ENCODE measurements around the gene RANBP3L. TPM values are rescaled to one million over a fixed set of nuclear protein-coding genes. Genes with fewer than 3 reads are reported as not detected.

RANBP3L gene
- total RNA-seq, 4 donors from 2014 or later: 0.54 TPM; not detected in 3

GRCh38 chr5:36310138-36310537, 8.4 kb upstream of the RANBP3L start:
- Histone ChIP-seq H3K27ac (no peak overlapping the region), H3K9me3 (no peaks in the 10 kb centered on the region), H3K4me1 (no peaks in the 10 kb centered on the region), H3K27me3 (no peaks in the 10 kb centered on the region), H3K36me3 (no peaks in the 10 kb centered on the region), H3K4me3 (no peak overlapping the region)
- DNase-seq: no peak
- TF ChIP-seq CTCF (IDR thresholded peaks at IDR 0.05) (no peak), POLR2A (IDR thresholded peaks at IDR 0.05) (no peak)

- H3K9me3 ChIP-seq: no peaks in the 10 kb centered on the region
- no peaks in the 10 kb centered on the region for H3K36me3 ChIP-seq
- no peaks in the 10 kb centered on the region for H3K27me3 ChIP-seq
- peak in 1 of 3 donors; percentile 55 for DNase-seq
- no peak overlapping the region for H3K4me3 ChIP-seq
- TF ChIP-seq POLR2A (IDR thresholded peaks at IDR 0.05): no peak
- TF ChIP-seq CTCF (IDR thresholded peaks at IDR 0.05): peak in 4 of 6 experiments; percentile 34 to 56 (median 53)
- no peaks in the 10 kb centered on the region for H3K4me1 ChIP-seq
- H3K27ac ChIP-seq: no peak overlapping the region
These were observed 4.0 kb upstream of the RANBP3L start for GRCh38 chr5:36305571-36306326.

DNA sequence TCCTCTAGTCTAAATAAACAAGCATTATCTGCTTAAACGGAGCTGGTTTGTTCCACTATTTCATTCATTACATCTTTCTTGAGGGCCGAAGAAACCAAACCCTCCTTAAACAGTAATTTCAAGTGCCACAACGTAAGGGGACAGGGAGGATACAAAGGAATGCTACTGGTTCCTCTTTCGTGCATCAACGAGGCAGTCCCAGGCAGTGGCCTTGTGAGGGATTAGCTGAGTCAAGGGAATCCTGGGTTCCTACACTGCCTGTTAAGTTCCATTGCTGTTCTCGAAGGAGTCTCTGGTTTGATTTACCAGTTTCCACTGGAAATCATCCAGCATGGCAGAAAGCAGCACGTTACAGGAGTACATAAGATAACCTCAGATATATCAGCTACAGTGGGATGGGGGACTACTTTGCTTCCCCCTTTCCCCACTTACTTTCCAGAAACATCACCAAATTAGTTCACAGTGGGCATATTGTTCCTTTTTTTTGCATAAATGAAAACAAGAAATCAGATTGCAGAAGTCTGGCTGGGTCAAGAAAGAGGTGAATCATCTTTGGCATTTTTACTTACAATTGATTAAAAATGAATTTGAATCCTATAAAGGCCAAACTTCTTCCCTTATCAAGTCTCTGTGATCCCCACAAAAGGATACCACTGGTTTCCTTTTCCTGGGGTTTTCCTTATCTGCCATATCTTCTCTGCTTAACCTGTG, 2.5 kb upstream of the RANBP3L start:
- no peaks in the 10 kb centered on the region for H3K4me1 ChIP-seq
- H3K27ac ChIP-seq: no peak overlapping the region
- no peaks in the 10 kb centered on the region for H3K36me3 ChIP-seq
- H3K27me3 ChIP-seq: no peaks in the 10 kb centered on the region
- no peaks in the 10 kb centered on the region for H3K9me3 ChIP-seq
- no peak overlapping the region for H3K4me3 ChIP-seq
- TF ChIP-seq POLR2A (IDR thresholded peaks at IDR 0.05): no peak
- DNase-seq: no peak

DNA sequence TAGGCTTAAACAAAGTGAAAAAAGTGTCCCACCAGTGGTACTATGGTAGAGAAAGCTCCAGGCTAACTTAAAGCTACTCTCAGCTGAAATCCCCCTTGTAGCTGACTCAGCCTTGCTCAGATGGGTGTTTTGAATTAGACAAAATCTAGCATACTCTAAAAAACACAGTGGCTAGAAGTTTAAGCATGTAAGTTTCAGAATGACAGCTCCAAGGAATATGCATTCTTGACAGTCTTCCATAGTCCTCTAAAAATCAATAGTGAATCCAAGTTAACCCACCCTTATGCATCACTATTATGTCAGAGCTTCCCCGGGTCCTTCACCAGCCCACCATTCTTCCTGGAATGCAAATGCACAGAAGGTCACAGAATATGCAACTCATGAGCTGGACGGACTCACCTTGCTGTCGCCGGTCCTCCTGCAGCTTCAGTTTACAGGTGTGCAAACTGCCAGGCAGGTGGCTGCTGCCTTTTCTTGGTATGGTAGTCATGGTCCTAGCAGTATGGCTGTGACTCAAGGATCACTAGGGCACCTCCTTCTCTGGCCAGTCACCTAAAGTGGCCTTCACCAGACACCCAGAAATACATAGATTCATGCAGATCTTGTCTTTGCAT, 668 bp downstream of the RANBP3L start:
- Histone ChIP-seq H3K27me3 (no peaks in the 10 kb centered on the region), H3K36me3 (no peaks in the 10 kb centered on the region), H3K9me3 (no peaks in the 10 kb centered on the region), H3K4me3 (no peak overlapping the region), H3K27ac (peak overlapping the region in 2 of 4 donors; percentile 28 to 63), H3K4me1 (no peaks in the 10 kb centered on the region)
- no peak for DNase-seq
- TF ChIP-seq CTCF (IDR thresholded peaks at IDR 0.05) (no peak), POLR2A (IDR thresholded peaks at IDR 0.05) (no peak)

GRCh38 chr5:36300191-36300926, 1.3 kb downstream of the RANBP3L start:
- no peaks in the 10 kb centered on the region for H3K9me3 ChIP-seq
- peak overlapping the region in 1 of 4 donors; percentile 63 for H3K27ac ChIP-seq
- H3K27me3 ChIP-seq: no peaks in the 10 kb centered on the region
- H3K4me1 ChIP-seq: no peaks in the 10 kb centered on the region
- no peak for DNase-seq
- H3K4me3 ChIP-seq: no peak overlapping the region
- H3K36me3 ChIP-seq: no peaks in the 10 kb centered on the region
- TF ChIP-seq CTCF (IDR thresholded peaks at IDR 0.05) (no peak), POLR2A (IDR thresholded peaks at IDR 0.05) (no peak)
